B cell (primary cell): ENCODE results near the gene TXN.

ENCODE experiments used
- EZH2 ChIP-seq: IDR thresholded peaks from 2 replicates; pipeline ENCODE4 v1.6.1; 2012; ENCODE audit warnings: borderline replicate concordance, low read depth, mild to moderate bottlenecking, moderate library complexity, low read length; ENCODE audit not compliant: insufficient read depth, poor library complexity, severe bottlenecking
- TF ChIP-seq, protein P1 (sequence below): fragments of 200-600 bp; IDR thresholded peaks from one replicate; pipeline ENCODE4 v1.8.0; 2022; ENCODE audit warnings: antibody characterized with exemption, mild to moderate bottlenecking

DNA sequence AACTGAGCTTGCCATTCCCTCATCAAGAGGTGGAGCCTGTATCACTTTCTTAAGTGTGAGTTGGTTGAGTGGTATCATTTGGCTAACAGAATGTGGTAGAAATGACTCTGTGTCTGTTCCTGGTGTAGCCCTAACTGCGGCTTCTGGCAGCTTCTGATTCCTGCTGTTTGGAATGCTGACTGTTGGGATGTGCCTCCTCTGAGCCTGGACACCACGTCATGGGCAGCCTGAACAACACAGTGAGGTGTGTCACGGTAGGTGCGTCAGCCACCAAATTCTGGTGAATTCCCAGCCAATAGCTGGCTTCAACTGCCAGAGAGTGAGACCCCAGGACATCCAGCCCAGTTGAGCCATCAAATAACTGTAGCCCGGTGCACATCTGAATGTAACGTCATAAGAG lies 42.2 kb downstream of the TXN start:
- TF ChIP-seq, protein P1, sequence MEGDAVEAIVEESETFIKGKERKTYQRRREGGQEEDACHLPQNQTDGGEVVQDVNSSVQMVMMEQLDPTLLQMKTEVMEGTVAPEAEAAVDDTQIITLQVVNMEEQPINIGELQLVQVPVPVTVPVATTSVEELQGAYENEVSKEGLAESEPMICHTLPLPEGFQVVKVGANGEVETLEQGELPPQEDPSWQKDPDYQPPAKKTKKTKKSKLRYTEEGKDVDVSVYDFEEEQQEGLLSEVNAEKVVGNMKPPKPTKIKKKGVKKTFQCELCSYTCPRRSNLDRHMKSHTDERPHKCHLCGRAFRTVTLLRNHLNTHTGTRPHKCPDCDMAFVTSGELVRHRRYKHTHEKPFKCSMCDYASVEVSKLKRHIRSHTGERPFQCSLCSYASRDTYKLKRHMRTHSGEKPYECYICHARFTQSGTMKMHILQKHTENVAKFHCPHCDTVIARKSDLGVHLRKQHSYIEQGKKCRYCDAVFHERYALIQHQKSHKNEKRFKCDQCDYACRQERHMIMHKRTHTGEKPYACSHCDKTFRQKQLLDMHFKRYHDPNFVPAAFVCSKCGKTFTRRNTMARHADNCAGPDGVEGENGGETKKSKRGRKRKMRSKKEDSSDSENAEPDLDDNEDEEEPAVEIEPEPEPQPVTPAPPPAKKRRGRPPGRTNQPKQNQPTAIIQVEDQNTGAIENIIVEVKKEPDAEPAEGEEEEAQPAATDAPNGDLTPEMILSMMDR, result no peak
- TF ChIP-seq EZH2, result no peak
